ENCODE results near the gene OOSP3. TPM values are rescaled to one million over a fixed set of nuclear protein-coding genes. Genes with fewer than 3 reads are reported as not detected.
"Not testable (repeated sequence)": the region's sequence is repeated elsewhere in the genome, so short reads cannot be mapped to it uniquely, and the experiment has no call there.

OOSP3 gene, protein sequence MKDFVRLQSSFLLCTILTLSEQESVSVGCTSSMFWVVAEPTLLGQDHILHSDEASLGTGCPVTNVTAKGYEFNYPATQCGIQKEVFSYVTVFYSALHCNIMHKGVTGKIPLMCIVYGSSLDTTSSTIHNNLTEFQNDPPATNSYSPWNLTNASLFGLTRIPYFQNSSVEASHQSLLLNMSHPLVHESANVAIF
- not detected in 2 replicates for total RNA-seq (2014; rRNA removed; shearing (Covaris generic))

DNA sequence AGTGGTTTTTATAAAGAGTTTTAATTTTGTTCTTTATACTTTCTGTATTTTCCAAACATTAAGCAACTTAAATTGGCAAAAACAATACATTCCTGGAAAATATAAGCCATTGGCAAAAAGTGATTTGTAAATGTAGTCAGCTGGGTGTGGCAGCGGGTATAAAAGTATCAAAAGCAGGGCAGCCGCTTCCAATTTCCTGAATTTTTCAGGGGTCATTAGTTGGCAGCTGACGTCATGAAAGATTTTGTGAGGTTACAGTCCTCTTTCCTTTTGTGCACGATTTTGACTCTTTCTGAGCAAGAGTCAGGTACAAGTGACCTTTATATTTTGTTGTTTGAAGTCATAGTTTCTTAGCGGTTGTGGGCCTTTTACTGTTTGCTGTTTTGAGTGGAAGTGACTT, at the start of gene OOSP3:
OOSP3 (plus strand) TSS at position 208 of the 400 bp plus-strand sequence; CDS start at position 235, 27 bp downstream.
- DNase-seq (ENCODE audit: low spot score): no peak

DNA sequence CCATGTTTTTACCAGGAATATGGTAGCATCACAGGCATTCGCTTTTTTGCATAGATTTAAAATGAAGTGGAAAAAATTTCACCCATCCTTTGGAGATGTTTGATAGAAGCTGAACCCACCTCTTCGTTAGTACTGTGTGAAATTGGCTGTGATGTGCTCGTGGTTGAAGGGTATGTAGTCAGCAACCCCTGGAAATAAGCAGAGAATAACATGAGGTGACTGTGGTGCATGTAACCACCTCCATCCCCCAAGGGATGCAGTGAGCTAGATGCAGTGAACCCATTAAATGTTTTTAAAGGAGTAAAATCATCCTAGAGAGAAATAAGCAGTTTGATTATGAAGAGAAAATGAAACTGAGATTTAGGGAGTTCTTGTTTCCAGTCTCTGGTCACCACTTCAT, 49.2 kb upstream of the OOSP3 start:
- no peak for DNase-seq (ENCODE audit: low spot score)

DNA sequence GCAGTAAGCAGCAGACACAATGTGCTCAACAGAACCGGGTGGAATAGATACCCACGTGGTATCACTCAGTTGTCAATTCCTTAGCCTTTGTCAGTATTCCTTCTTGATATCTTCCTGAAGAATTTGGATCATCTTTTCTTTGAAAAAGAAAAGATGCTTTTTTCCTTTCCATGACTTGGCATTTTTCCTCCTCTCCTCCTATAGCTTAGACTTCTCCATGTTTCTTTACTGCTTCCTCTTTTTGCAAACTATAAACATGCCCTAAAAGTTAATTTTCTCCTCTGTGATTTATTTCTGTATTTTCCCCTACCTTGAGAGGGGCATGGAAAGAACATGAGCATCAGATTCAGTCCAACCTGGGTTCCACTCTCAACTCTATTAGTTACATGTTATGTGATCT, 45.0 kb upstream of the OOSP3 start:
- DNase-seq (ENCODE audit: low spot score): no peak

GRCh38 chr11:59839615-59840014, 39.0 kb upstream of the OOSP3 start:
- DNase-seq (ENCODE audit: low spot score): no peak

GRCh38 chr11:59841514-59841913, 37.1 kb upstream of the OOSP3 start:
- DNase-seq (ENCODE audit: low spot score): no peak

DNA sequence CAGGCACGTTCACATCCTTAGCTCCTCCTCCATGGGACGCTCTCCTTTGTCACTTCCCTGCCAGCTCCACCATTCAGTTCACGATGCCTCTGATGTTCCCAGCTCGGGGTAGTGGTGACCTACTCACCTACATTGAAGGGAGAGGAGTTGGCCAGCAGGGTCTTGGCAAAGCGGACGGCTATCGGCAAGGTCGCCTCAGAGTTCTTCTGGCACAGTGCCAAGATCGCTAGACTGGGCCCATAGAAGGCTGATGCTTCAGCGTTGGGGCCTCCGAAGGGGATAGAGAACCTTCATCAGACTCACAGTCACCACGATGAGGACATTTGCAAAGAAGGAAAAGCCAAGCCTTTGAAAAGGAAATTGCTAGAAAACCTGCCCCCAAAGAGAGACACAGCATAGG, 36.3 kb upstream of the OOSP3 start:
- no peak for DNase-seq (ENCODE audit: low spot score)

- no peak for DNase-seq (ENCODE audit: low spot score)
Observed at GRCh38 chr11:59845399-59845798, 33.2 kb upstream of the OOSP3 start, which contains the start of gene CBLIF. CBLIF (minus strand) TSS chr11:59845499; CDS start chr11:59845453, 46 bp downstream.

- no peak for DNase-seq (ENCODE audit: low spot score)
Observed at GRCh38 chr11:59846556-59846955, 32.0 kb upstream of the OOSP3 start.

GRCh38 chr11:59847626-59848025, 31.0 kb upstream of the OOSP3 start:
- no peak for DNase-seq (ENCODE audit: low spot score)

DNA sequence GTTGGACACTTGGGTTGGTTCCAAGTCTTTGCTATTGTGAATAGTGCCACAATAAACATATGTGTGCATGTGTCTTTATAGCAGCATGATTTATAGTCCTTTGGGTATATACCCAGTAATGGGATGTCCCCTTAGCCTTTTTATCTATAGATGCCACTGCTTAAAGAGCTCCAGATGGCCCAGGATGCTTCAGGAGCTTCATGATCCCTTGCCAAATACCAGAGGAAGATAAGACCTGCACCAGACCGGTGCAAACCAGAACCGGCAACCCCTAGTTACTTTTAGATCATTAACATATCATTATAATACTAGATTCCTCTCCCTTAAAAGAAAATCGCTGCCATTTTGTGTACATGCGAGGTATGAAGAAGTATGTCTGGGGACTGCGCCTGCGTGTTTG, 30.1 kb upstream of the OOSP3 start:
- DNase-seq (ENCODE audit: low spot score): not testable (repeated sequence)

DNA sequence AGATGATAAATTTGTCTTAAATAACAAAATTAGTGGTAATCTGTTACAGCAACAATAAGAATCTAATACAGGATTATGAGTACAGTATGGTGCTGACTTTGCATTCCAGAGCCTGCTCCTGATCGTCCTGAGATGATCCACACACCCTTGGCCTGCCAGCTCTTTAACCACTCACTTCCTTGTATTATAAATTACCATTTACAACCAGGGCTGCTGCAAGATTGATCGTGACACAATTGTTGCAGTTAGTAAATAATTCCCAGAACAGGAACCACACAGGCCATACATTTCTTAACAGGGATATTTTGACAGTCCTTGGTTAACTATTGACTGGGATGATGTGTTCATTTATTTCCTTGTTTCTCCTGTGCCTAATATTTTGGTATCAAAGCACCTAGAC, 29.5 kb upstream of the OOSP3 start:
- no peak for DNase-seq (ENCODE audit: low spot score)

GRCh38 chr11:59849551-59849950, 29.0 kb upstream of the OOSP3 start:
- not testable (repeated sequence) for DNase-seq (ENCODE audit: low spot score)

DNA sequence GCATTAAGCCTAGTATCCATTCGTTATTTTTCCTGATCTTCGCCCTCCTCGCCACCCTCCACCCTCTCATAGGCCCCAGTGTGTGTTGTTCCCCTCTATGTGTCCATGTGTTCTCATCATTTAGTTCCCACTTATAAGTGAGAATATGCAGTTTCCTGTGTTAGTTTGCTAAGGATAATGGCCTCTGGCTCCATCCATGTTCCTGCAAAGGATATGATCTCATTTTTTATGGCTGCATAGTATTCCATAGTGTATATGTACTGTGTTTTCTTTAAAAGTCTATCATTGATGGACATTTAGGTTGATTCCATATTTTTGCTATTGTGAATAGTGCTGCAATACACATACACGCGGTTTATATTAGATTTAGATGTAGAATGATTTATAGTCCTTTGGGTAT, 27.2 kb upstream of the OOSP3 start:
- DNase-seq (ENCODE audit: low spot score): not testable (repeated sequence)

DNA sequence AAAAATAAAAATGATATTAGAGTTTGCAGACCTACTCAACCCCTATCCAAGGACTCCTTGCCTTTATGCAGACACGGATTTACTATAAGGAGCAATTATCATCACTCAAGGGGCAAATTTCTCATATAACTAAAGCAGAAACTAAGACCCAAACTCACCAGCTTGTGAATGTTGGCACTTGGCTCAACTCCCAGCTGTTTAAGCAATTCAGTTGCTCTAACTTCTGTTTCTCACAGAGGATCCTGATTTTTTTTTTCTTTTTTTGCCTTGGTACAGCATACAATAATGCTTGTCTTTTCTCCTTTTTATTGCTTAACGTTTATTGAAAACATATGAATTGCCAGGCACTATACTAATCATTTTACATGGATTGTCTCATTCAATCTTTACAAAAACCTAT, 23.7 kb upstream of the OOSP3 start:
- no peak for DNase-seq (ENCODE audit: low spot score)

GRCh38 chr11:59857439-59858434, 20.8 kb upstream of the OOSP3 start:
- peak; percentile 86 for DNase-seq (ENCODE audit: low spot score)

DNA sequence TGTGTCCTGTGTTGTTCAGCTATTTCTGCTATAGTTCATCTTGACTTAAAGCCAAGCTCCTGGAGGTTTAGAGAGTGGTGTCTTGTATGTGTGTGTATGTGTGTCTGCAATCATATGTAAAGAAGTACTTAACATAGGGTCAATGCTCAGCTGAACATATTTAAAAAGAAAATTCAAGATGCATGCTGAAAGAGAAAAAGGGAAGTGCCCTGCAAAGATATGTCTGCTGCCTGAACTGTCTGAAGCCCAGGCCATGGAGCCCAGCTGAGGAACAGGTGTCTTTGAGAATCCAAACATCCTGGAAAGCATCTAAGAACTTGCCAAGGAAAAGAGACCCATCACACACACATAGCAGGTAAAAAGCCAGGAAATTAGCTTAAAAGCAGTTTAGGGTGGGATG, 18.9 kb upstream of the OOSP3 start:
- DNase-seq (ENCODE audit: low spot score): no peak

GRCh38 chr11:59862252-59862651, 16.3 kb upstream of the OOSP3 start:
- DNase-seq (ENCODE audit: low spot score): no peak

GRCh38 chr11:59865031-59865430, 13.6 kb upstream of the OOSP3 start:
- peak; percentile 40 for DNase-seq (ENCODE audit: low spot score)

- DNase-seq (ENCODE audit: low spot score): peak; percentile 35
Observed at GRCh38 chr11:59866397-59866796, 12.2 kb upstream of the OOSP3 start, which contains the start of gene TCN1. TCN1 (minus strand) TSS chr11:59866487; CDS start chr11:59866470, 17 bp downstream.

GRCh38 chr11:59866836-59867235, 11.7 kb upstream of the OOSP3 start:
- no peak for DNase-seq (ENCODE audit: low spot score)

DNA sequence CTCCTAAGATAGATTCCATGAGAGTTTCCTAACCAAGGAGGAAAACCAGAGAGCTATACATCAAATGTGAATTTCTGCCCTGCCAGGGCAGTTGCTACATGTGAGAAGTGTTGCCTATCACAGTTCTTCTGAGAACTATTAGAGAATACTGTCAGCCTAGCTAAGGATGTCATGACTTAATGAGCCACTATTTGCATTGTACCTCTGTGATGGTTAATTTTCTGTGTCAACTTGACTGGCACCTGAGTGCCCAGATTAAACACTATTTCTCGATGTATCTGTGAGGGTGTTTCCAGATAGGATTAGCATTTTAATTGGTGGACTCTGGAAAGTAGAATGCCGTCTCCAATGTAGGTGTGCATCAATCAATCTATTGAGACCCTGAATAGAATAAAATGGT, 10.6 kb upstream of the OOSP3 start:
- no peak for DNase-seq (ENCODE audit: low spot score)

GRCh38 chr11:59872076-59872475, 6.5 kb upstream of the OOSP3 start:
- no peak for DNase-seq (ENCODE audit: low spot score)
